A673 (cell line): ENCODE results near the gene SCAANT1. TPM values are rescaled to one million over a fixed set of nuclear protein-coding genes. Genes with fewer than 3 reads are reported as not detected.

ENCODE experiments used
- BruUV-seq: library from RNA; stranded (reverse); fragments of 400-500 nt; replicated peaks from 2 replicates; lab custom pipeline; 2021; lab: Mats Ljungman, UMichigan
- CTCF ChIA-PET: fragments of 300-600 bp; sonication (Branson Sonifier 250); formaldehyde crosslinking; loops from one replicate; lab custom pipeline; 2022; ENCODE audit warnings: antibody characterized with exemption; lab: Charles Lee
- POLR2A ChIA-PET: fragments of 300-600 bp; sonication (Branson Sonifier 250); formaldehyde crosslinking; loops from one replicate; lab custom pipeline; 2022; ENCODE audit warnings: antibody characterized with exemption; ENCODE audit not compliant: low non-redundant PET; lab: Charles Lee
- DNase-seq: peaks from one replicate; pipeline ENCODE4 v3.0.0-alpha.2; 2015; ENCODE audit warnings: low spot score
- H3K27ac ChIP-seq: fragments of 200-600 bp; sonication (generic); 2 replicates; pipeline ENCODE4 v1.5.1; 2016; ENCODE audit warnings: mixed run types, low read depth, mild to moderate bottlenecking, mixed read lengths, antibody characterized with exemption, low read length; ENCODE audit not compliant: poor library complexity, severe bottlenecking
- H3K27me3 ChIP-seq: fragments of 200-600 bp; sonication (generic); replicated peaks from 2 replicates; pipeline ENCODE4 v1.6.1; 2017; ENCODE audit warnings: mixed run types, low read depth, mild to moderate bottlenecking, mixed read lengths, antibody characterized with exemption, low read length; ENCODE audit not compliant: insufficient read depth, poor library complexity
- H3K36me3 ChIP-seq: fragments of 200-600 bp; sonication (generic); 2 replicates; pipeline ENCODE4 v1.6.1; 2016; ENCODE audit warnings: mixed run types, mild to moderate bottlenecking, mixed read lengths, antibody characterized with exemption, low read length; ENCODE audit not compliant: insufficient read depth, poor library complexity, severe bottlenecking
- H3K4me1 ChIP-seq: fragments of 200-600 bp; sonication (generic); 2 replicates; pipeline ENCODE4 v1.6.1; 2017; ENCODE audit warnings: mixed run types, mild to moderate bottlenecking, mixed read lengths, antibody characterized with exemption, low read length; ENCODE audit not compliant: insufficient read depth, poor library complexity, severe bottlenecking
- H3K4me3 ChIP-seq: fragments of 200-600 bp; sonication (generic); 2 replicates; pipeline ENCODE4 v1.5.1; 2016; ENCODE audit warnings: low read depth, mixed run types, mild to moderate bottlenecking, mixed read lengths, low read length; ENCODE audit not compliant: poor library complexity, severe bottlenecking
- H3K9me3 ChIP-seq: fragments of 200-600 bp; sonication (generic); 2 replicates; pipeline ENCODE4 v1.6.1; 2016; ENCODE audit warnings: mixed run types, low read depth, mild to moderate bottlenecking, mixed read lengths, antibody characterized with exemption, low read length; ENCODE audit not compliant: poor library complexity, severe bottlenecking
- CTCF ChIP-seq: fragments of 300-800, 200-600 bp; sonication (generic); conservative IDR thresholded peaks from 2 replicates; pipeline ENCODE4 v1.5.1; 2017; ENCODE audit warnings: low read depth, mild to moderate bottlenecking, antibody characterized with exemption, low read length, moderate library complexity, mixed read lengths
- EZH2 ChIP-seq: fragments of 200-600 bp; sonication (generic); IDR thresholded peaks from 2 replicates; pipeline ENCODE4 v1.6.1; 2017; ENCODE audit warnings: borderline replicate concordance, low read depth, mild to moderate bottlenecking, mixed read lengths, antibody characterized with exemption, low read length; ENCODE audit not compliant: poor library complexity, severe bottlenecking
- intact Hi-C: fragments of 100-400 bp; cut with micrococcal nuclease; formaldehyde crosslinking; loops from one replicate; pipeline ENCODE4 v1.10.0; 2022; ENCODE audit not compliant: unreplicated experiment
- total RNA-seq: library from RNA; stranded (reverse); gene quantifications from 2 replicates; pipeline ENCODE4 v1.2.3, GENCODE V29; 2021

SCAANT1 gene
- total RNA-seq, 1 experiment from 2014 or later = not detected

- CTCF ChIA-PET = no interaction called here
- BruUV-seq = no TSS peak
- Histone ChIP-seq H3K36me3 (no peaks in the 10 kb centered on the region), H3K27ac (no peak overlapping the region), H3K9me3 (no peaks in the 10 kb centered on the region), H3K27me3 (no peaks in the 10 kb centered on the region), H3K4me3 (no peak overlapping the region), H3K4me1 (no peaks in the 10 kb centered on the region)
- no peak for DNase-seq
- intact Hi-C loops = no loop called here
- TF ChIP-seq EZH2 (no peak), CTCF (no peak)
- POLR2A ChIA-PET = no interaction called here
These were observed 10.5 kb upstream of the SCAANT1 start for GRCh38 chr3:63922491-63923199.

GRCh38 chr3:63921741-63922482 lies 9.7 kb upstream of the SCAANT1 start:
- no peaks in the 10 kb centered on the region for H3K27me3 ChIP-seq
- BruUV-seq = no TSS peak
- POLR2A ChIA-PET = no interaction called here
- intact Hi-C loops = no loop called here
- no peaks in the 10 kb centered on the region for H3K4me1 ChIP-seq
- TF ChIP-seq EZH2 = no peak
- TF ChIP-seq CTCF = no peak
- H3K27ac ChIP-seq = no peak overlapping the region
- CTCF ChIA-PET = no interaction called here
- H3K36me3 ChIP-seq = no peaks in the 10 kb centered on the region
- H3K9me3 ChIP-seq = no peaks in the 10 kb centered on the region
- H3K4me3 ChIP-seq = no peak overlapping the region
- DNase-seq = no peak

- no peak overlapping the region for H3K4me3 ChIP-seq
- CTCF ChIA-PET = no interaction called here
- intact Hi-C loops = no loop called here
- H3K9me3 ChIP-seq = no peaks in the 10 kb centered on the region
- no peak for DNase-seq
- H3K27me3 ChIP-seq = no peaks in the 10 kb centered on the region
- H3K36me3 ChIP-seq = no peaks in the 10 kb centered on the region
- H3K4me1 ChIP-seq = no peaks in the 10 kb centered on the region
- TF ChIP-seq EZH2 (no peak), CTCF (no peak)
- POLR2A ChIA-PET = no interaction called here
- BruUV-seq = no TSS peak
- H3K27ac ChIP-seq = no peak overlapping the region
These were observed 7.8 kb upstream of the SCAANT1 start for GRCh38 chr3:63920001-63920400.
